Measurements from ENCODE around the gene BPTF.
"Not testable (repeated sequence)": the region's sequence is repeated elsewhere in the genome, so short reads cannot be mapped to it uniquely, and the experiment has no call there.

BPTF gene

GRCh38 chr17:67824735-67825626 lies at the start of gene BPTF:
TSS of gene BPTF (plus strand) at chr17:67825503. CDS start at chr17:67825725, 222 bp downstream.
- DNase-seq = peak; percentile 74

- DNase-seq = no peak
Observed at GRCh38 chr17:67779098-67779672, 46.1 kb upstream of the BPTF start.

- no peak for DNase-seq
Observed at GRCh38 chr17:67784364-67785121, 40.8 kb upstream of the BPTF start.

- DNase-seq = no peak
Observed at GRCh38 chr17:67785122-67785477, 40.2 kb upstream of the BPTF start.

- no peak for DNase-seq
Observed at GRCh38 chr17:67785504-67785903, 39.8 kb upstream of the BPTF start.

GRCh38 chr17:67800495-67800928 lies 24.8 kb upstream of the BPTF start:
- DNase-seq = peak; percentile 21

- DNase-seq = no peak
Observed at GRCh38 chr17:67801626-67802175, 23.6 kb upstream of the BPTF start.

- DNase-seq = no peak
Observed at GRCh38 chr17:67810464-67810863, 14.8 kb upstream of the BPTF start.

GRCh38 chr17:67812380-67812779 lies 12.9 kb upstream of the BPTF start:
- DNase-seq = not testable (repeated sequence)

- DNase-seq = no peak
Observed at GRCh38 chr17:67813803-67814180, 11.5 kb upstream of the BPTF start.

- no peak for DNase-seq
Observed at GRCh38 chr17:67818110-67819002, 6.9 kb upstream of the BPTF start.

- DNase-seq = no peak
Observed at GRCh38 chr17:67819722-67820121, 5.6 kb upstream of the BPTF start.

- no peak for DNase-seq
Observed at GRCh38 chr17:67821871-67822367, 3.4 kb upstream of the BPTF start.

- DNase-seq = not testable (repeated sequence)
Observed at GRCh38 chr17:67825627-67826601, 611 bp downstream of the BPTF start.

GRCh38 chr17:67829331-67829730 lies 4.0 kb downstream of the BPTF start:
- DNase-seq = no peak

GRCh38 chr17:67830440-67830839 lies 5.1 kb downstream of the BPTF start:
- no peak for DNase-seq

GRCh38 chr17:67831268-67831667 lies 6.0 kb downstream of the BPTF start:
- DNase-seq = no peak

GRCh38 chr17:67833134-67833533 lies 7.8 kb downstream of the BPTF start:
- no peak for DNase-seq

- DNase-seq = no peak
Observed at GRCh38 chr17:67833946-67834631, 8.8 kb downstream of the BPTF start.

GRCh38 chr17:67834634-67835033 lies 9.3 kb downstream of the BPTF start:
- DNase-seq = no peak

All from 8988T (cell line).